ENCODE measurements around the gene SLC2A9.

The SLC2A9 gene

GRCh38 chr4:10002278-10002677, 19.0 kb downstream of the SLC2A9 start:
- no peak for TF ChIP-seq CTCF (IDR thresholded peaks at IDR 0.05; ENCODE audit: low read depth, low read length, missing control alignments)
- H3K4me3 ChIP-seq (ENCODE audit: low read depth, low read length), result no peak overlapping the region
- DNase-seq (ENCODE audit: low read depth), result no peak

- DNase-seq (ENCODE audit: low read depth), result no peak
- H3K4me3 ChIP-seq (ENCODE audit: low read depth, low read length), result no peak overlapping the region
- TF ChIP-seq CTCF (IDR thresholded peaks at IDR 0.05; ENCODE audit: low read depth, low read length, missing control alignments), result no peak
Observed at GRCh38 chr4:10001757-10002156, 19.5 kb downstream of the SLC2A9 start.

- H3K4me3 ChIP-seq (ENCODE audit: low read depth, low read length), result no peak overlapping the region
- no peak for DNase-seq (ENCODE audit: low read depth)
- TF ChIP-seq CTCF (IDR thresholded peaks at IDR 0.05; ENCODE audit: low read depth, low read length, missing control alignments), result no peak
Observed at GRCh38 chr4:9999956-10000561, 21.2 kb downstream of the SLC2A9 start.

- DNase-seq (ENCODE audit: low read depth), result no peak
- TF ChIP-seq CTCF (IDR thresholded peaks at IDR 0.05; ENCODE audit: low read depth, low read length, missing control alignments), result no peak
- H3K4me3 ChIP-seq (ENCODE audit: low read depth, low read length), result no peak overlapping the region
Observed at GRCh38 chr4:9997886-9998285, 23.4 kb downstream of the SLC2A9 start.

- DNase-seq (ENCODE audit: low read depth), result no peak
- TF ChIP-seq CTCF (IDR thresholded peaks at IDR 0.05; ENCODE audit: low read depth, low read length, missing control alignments), result no peak
- no peak overlapping the region for H3K4me3 ChIP-seq (ENCODE audit: low read depth, low read length)
Observed at GRCh38 chr4:9996319-9997110, 24.8 kb downstream of the SLC2A9 start.

GRCh38 chr4:9994246-9994847, 26.9 kb downstream of the SLC2A9 start:
- H3K4me3 ChIP-seq (ENCODE audit: low read depth, low read length), result no peak overlapping the region
- TF ChIP-seq CTCF (IDR thresholded peaks at IDR 0.05; ENCODE audit: low read depth, low read length, missing control alignments), result no peak
- no peak for DNase-seq (ENCODE audit: low read depth)

Data from GM12864 (cell line).